Activated B cell treated with CpG ODN at 0.5 μM for 24 hours (primary cell): ENCODE data around the gene HLCS. TPM values are rescaled to one million over a fixed set of nuclear protein-coding genes. Genes with fewer than 3 reads are reported as not detected.

Experiments used
- ATAC-seq: fragments of 200-7000 bp; cut with Tn5 transposase; one replicate; pipeline ENCODE4 v1.10.0; 2021; ENCODE audit warnings: low read depth, mild to moderate bottlenecking, moderate library complexity
- CTCF ChIA-PET: fragments of 350-600 bp; sonication (Branson Sonifier 250); formaldehyde crosslinking; loops from one replicate; lab custom pipeline; 2021; ENCODE audit warnings: antibody characterized with exemption; lab: Charles Lee
- POLR2A ChIA-PET: fragments of 350-600 bp; sonication (Branson Sonifier 250); formaldehyde crosslinking; loops from one replicate; lab custom pipeline; 2021; ENCODE audit warnings: antibody characterized with exemption; lab: Charles Lee
- DNase-seq: peaks from one replicate; pipeline ENCODE4 v3.0.0; 2022
- H3K27ac Mint-ChIP-seq: one replicate; pipeline ENCODE4 v1.8.0; 2020; ENCODE audit warnings: mixed read lengths
- H3K27me3 Mint-ChIP-seq: one replicate; pipeline ENCODE4 v1.8.0; 2021; ENCODE audit warnings: mixed read lengths
- H3K36me3 Mint-ChIP-seq: one replicate; pipeline ENCODE4 v1.8.0; 2021; ENCODE audit warnings: low read depth, mixed read lengths
- H3K4me1 Mint-ChIP-seq: one replicate; pipeline ENCODE4 v1.8.0; 2021; ENCODE audit warnings: mixed read lengths
- H3K4me3 Mint-ChIP-seq: one replicate; pipeline ENCODE4 v1.8.0; 2020; ENCODE audit warnings: mild to moderate bottlenecking, mixed read lengths
- H3K9me3 Mint-ChIP-seq: one replicate; pipeline ENCODE4 v1.8.0; 2020; ENCODE audit warnings: mixed read lengths
- CTCF ChIP-seq: fragments of 200-600 bp; IDR thresholded peaks from one replicate; pipeline ENCODE4 v1.8.0; 2022; ENCODE audit warnings: antibody characterized with exemption, mild to moderate bottlenecking
- intact Hi-C: fragments of 100-400 bp; cut with micrococcal nuclease; formaldehyde crosslinking; loops from one replicate; pipeline ENCODE4 v1.15.1; 2024
- total RNA-seq: library from RNA; stranded (reverse); gene quantifications from 2 replicates; pipeline ENCODE4 v1.2.3, GENCODE V29; 2022

HLCS gene
- total RNA-seq, 1 donor from 2014 or later = 10.6 TPM

DNA sequence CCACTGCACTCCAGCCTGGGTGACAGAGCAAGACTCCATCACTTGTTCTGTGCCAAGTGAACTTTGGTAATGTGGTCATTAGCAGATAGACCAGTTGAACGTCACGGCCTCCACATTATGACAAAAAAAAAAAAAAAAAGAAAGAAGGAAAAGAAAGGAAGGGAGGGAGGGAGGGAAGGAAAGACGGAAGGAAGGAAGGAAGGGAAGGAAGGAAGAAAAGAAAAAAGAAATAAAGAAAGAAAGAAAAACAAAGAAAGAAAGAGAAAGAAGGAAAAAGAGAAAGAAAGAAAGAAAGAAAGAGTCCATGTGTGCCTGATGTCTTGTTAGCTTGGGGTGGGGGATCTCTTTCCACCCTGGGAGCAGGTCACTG is 222.3 kb downstream of the HLCS start:
- no peak for ATAC-seq
- Mint-ChIP-seq H3K4me3 (no peak overlapping the region), H3K4me1 (peaks cover 17% of the 10 kb centered on the region), H3K27ac (no peak overlapping the region), H3K27me3 (peaks cover 45% of the 10 kb centered on the region), H3K36me3 (no peaks in the 10 kb centered on the region), H3K9me3 (no peaks in the 10 kb centered on the region)
- intact Hi-C loops = no loop called here
- ChIA-PET CTCF (no interaction called here), POLR2A (no interaction called here)
- no peak for DNase-seq
- TF ChIP-seq CTCF = no peak

DNA sequence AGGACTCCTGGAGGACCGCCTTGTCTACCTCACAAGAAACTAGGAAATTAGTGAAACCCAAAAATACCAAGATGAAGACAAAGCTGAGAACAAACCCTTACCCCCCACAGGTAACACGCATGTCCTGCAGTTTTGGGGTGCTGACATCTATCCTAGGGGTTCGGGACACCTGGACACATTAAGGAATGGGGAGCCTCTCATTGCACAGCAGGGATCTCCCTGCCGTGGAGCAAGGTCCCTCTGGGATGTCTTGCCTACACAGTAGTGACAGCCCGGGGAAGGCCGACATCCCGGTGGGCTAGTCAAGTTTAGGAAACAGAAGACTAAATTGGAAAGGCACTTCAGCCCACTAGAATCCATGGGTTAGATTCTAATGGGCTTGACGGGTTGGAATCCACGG is 223.0 kb downstream of the HLCS start:
- ChIA-PET POLR2A (no interaction called here), CTCF (no interaction called here)
- intact Hi-C loops = no loop called here
- Mint-ChIP-seq H3K9me3 (no peaks in the 10 kb centered on the region), H3K4me1 (peaks cover 12% of the 10 kb centered on the region), H3K27me3 (peaks cover 43% of the 10 kb centered on the region), H3K27ac (no peak overlapping the region), H3K4me3 (no peak overlapping the region), H3K36me3 (no peaks in the 10 kb centered on the region)
- no peak for DNase-seq
- ATAC-seq = no peak
- TF ChIP-seq CTCF = no peak

- Mint-ChIP-seq H3K27ac (no peak overlapping the region), H3K4me3 (no peak overlapping the region), H3K36me3 (no peaks in the 10 kb centered on the region), H3K4me1 (peaks cover 9% of the 10 kb centered on the region), H3K9me3 (no peaks in the 10 kb centered on the region), H3K27me3 (peaks cover 40% of the 10 kb centered on the region)
- ATAC-seq (no peak), DNase-seq (no peak)
- intact Hi-C loops = no loop called here
- no peak for TF ChIP-seq CTCF
- CTCF ChIA-PET = no interaction called here
- POLR2A ChIA-PET = no interaction called here
Observed at GRCh38 chr21:36743008-36743407, 223.5 kb downstream of the HLCS start.

DNA sequence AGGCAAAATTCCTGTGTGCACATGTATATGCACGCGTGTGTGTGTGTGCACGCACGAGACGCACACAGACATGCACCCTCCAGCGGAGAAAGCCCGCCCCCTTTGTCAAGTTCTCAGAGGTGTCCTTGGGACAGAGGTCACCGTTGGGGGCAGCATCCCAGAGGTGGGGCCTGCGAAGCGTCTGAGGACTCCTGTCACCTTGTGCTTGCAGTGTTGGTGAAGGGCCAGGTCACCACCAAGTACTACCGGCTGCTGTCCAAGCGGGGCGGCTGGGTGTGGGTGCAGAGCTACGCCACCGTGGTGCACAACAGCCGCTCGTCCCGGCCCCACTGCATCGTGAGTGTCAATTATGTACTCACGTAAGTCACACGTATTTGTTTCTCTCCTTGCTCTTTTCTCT is 225.0 kb downstream of the HLCS start:
- no peak for TF ChIP-seq CTCF
- CTCF ChIA-PET = no interaction called here
- POLR2A ChIA-PET = no interaction called here
- no peak for DNase-seq
- Mint-ChIP-seq H3K4me1 (peaks cover 1% of the 10 kb centered on the region), H3K9me3 (no peaks in the 10 kb centered on the region), H3K36me3 (no peaks in the 10 kb centered on the region), H3K4me3 (no peak overlapping the region), H3K27ac (no peak overlapping the region), H3K27me3 (peaks cover 35% of the 10 kb centered on the region)
- intact Hi-C loops = no loop called here
- no peak for ATAC-seq

GRCh38 chr21:36738489-36739126 is 227.9 kb downstream of the HLCS start:
- ChIA-PET CTCF (no interaction called here), POLR2A (no interaction called here)

More at GRCh38 chr21:36738489-36739126, 227.9 kb downstream of the HLCS start:
- Mint-ChIP-seq H3K4me3 (no peak overlapping the region), H3K27ac (no peak overlapping the region), H3K4me1 (no peaks in the 10 kb centered on the region), H3K36me3 (no peaks in the 10 kb centered on the region), H3K27me3 (peaks cover 20% of the 10 kb centered on the region), H3K9me3 (no peaks in the 10 kb centered on the region)
- DNase-seq (no peak), ATAC-seq (no peak)
- intact Hi-C loops = no loop called here
- no peak for TF ChIP-seq CTCF
